GM18511 (cell line): ENCODE data around the gene C13orf46.

ENCODE experiments used
- ATAC-seq: cut with Tn5 transposase; IDR thresholded peaks from one replicate; pipeline ENCODE4 v1.9.1; 2021; ENCODE audit warnings: mild to moderate bottlenecking, moderate library complexity; ENCODE audit not compliant: unreplicated experiment

Gene C13orf46

GRCh38 chr13:113972451-113973217, 1.2 kb downstream of the C13orf46 start:
- no peak for ATAC-seq

- ATAC-seq, result no peak
Measured at GRCh38 chr13:113971471-113972231, 2.2 kb downstream of the C13orf46 start.

- no peak for ATAC-seq
Measured at GRCh38 chr13:113970810-113971470, 2.9 kb downstream of the C13orf46 start.

- ATAC-seq, result no peak
Measured at GRCh38 chr13:113969973-113970611, 3.8 kb downstream of the C13orf46 start.

GRCh38 chr13:113969311-113969972, 4.4 kb downstream of the C13orf46 start:
- ATAC-seq, result no peak

- no peak for ATAC-seq
Measured at GRCh38 chr13:113968463-113969310, 5.2 kb downstream of the C13orf46 start.

- ATAC-seq, result no peak
Measured at GRCh38 chr13:113967729-113968462, 6.0 kb downstream of the C13orf46 start.

- ATAC-seq, result no peak
Measured at GRCh38 chr13:113967206-113967720, 6.6 kb downstream of the C13orf46 start.

- ATAC-seq, result no peak
Measured at GRCh38 chr13:113965968-113966884, 7.7 kb downstream of the C13orf46 start.

- no peak for ATAC-seq
Measured at GRCh38 chr13:113965383-113965874, 8.4 kb downstream of the C13orf46 start.

GRCh38 chr13:113964251-113964995, 9.5 kb downstream of the C13orf46 start:
- ATAC-seq, result no peak

- ATAC-seq, result no peak
Measured at GRCh38 chr13:113963376-113963775, 10.5 kb downstream of the C13orf46 start.

- no peak for ATAC-seq
Measured at GRCh38 chr13:113962975-113963374, 10.9 kb downstream of the C13orf46 start.

GRCh38 chr13:113962386-113962785, 11.5 kb downstream of the C13orf46 start:
- ATAC-seq, result no peak

GRCh38 chr13:113960276-113960948, 13.5 kb downstream of the C13orf46 start:
- no peak for ATAC-seq

GRCh38 chr13:113959198-113959597, 14.7 kb downstream of the C13orf46 start:
- ATAC-seq, result no peak
